HCT116 (cell line): Measurements from ENCODE around the gene WDR4. TPM values are rescaled to one million over a fixed set of nuclear protein-coding genes. Genes with fewer than 3 reads are reported as not detected.
A peak's percentile ranks its signal among the peaks of the same experiment; 100 is the strongest.

Experiments used
- ATAC-seq: fragments of 200-7000 bp; cut with Tn5 transposase; 2 replicates; pipeline ENCODE4 v1.9.1; 2020; ENCODE audit warnings: mild to moderate bottlenecking, moderate library complexity
- BruUV-seq: library from RNA; stranded (reverse); fragments of 400-500 nt; replicated peaks from 2 replicates; lab custom pipeline; 2021; lab: Mats Ljungman, UMichigan
- CTCF ChIA-PET: fragments of 300-600 bp; sonication (Branson Sonifier 250); formaldehyde crosslinking; loops from one replicate; lab custom pipeline; 2021; ENCODE audit warnings: antibody characterized with exemption; lab: Charles Lee
- POLR2A ChIA-PET: fragments of 300-600, 350-600 bp; sonication (Branson Sonifier 250); formaldehyde crosslinking; loops from one replicate; lab custom pipeline; 2021; ENCODE audit warnings: antibody characterized with exemption; lab: Charles Lee
- RAD21 ChIA-PET, 2 experiments: fragments of 300-600 bp; sonication (Branson Sonifier 250); formaldehyde crosslinking; loops; one replicate each; lab custom pipeline; 2023; ENCODE audit warnings: low total read pairs in 2 of 2; ENCODE audit not compliant: uncharacterized antibody in 2 of 2, unreplicated experiment in 2 of 2, low non-redundant PET in 1 of 2; lab: Charles Lee
- DNase-seq: peaks from one replicate; pipeline ENCODE4 v3.0.0-alpha.2; 2010; ENCODE audit warnings: low read depth, low spot score
- H2AFZ ChIP-seq: fragments of 200-600 bp; shearing (Covaris generic), sonication (generic); 2 replicates; pipeline ENCODE4 v1.6.1; 2017; ENCODE audit warnings: low read depth, mixed run types, mixed read lengths, antibody characterized with exemption, low read length; ENCODE audit not compliant: poor library complexity, severe bottlenecking
- H3K27ac ChIP-seq: 2 replicates; pipeline ENCODE4 v1.5.1; 2012; ENCODE audit warnings: low read depth, low read length
- H3K27me3 ChIP-seq: fragments of 200-600 bp; sonication (generic); 2 replicates; pipeline ENCODE4 v1.6.1; 2016; ENCODE audit warnings: mixed run types, low read length, mixed read lengths; ENCODE audit not compliant: insufficient read depth
- H3K36me3 ChIP-seq, 2 experiments: fragments of 200-500 bp in 1 of 2; fragments of 200-600 bp in 1 of 2; sonication (Bioruptor generic) in 1 of 2; sonication (generic) in 1 of 2; 2 replicates each; pipeline versions ENCODE4 v1.5.1 to v1.6.1; 2014 to 2016; ENCODE audit warnings: low read length in 2 of 2, inconsistent platforms in 1 of 2, mixed read lengths in 1 of 2, mixed run types in 1 of 2; ENCODE audit not compliant: insufficient read depth in 2 of 2, control insufficient read depth in 1 of 2
- H3K4me1 ChIP-seq, 2 experiments: fragments of 200-600 bp in 1 of 2; sonication (generic) in 1 of 2; 2 replicates each; pipeline versions ENCODE4 v1.5.1 to v1.6.1; 2012 to 2017; ENCODE audit warnings: low read length in 2 of 2, inconsistent platforms in 1 of 2, mild to moderate bottlenecking in 1 of 2, mixed read lengths in 1 of 2, mixed run types in 1 of 2, moderate library complexity in 1 of 2; ENCODE audit not compliant: insufficient read depth in 2 of 2, control insufficient read depth in 1 of 2
- H3K4me2 ChIP-seq: fragments of 200-600 bp; sonication (generic); 2 replicates; pipeline ENCODE4 v1.6.1; 2017; ENCODE audit warnings: mixed run types, low read length, mixed read lengths
- H3K4me3 ChIP-seq, 2 experiments: fragments of 200-600 bp in 1 of 2; sonication (generic) in 1 of 2; replicated peaks in 1 of 2; 2 replicates each; pipeline ENCODE4 v1.5.1; 2011 to 2016; ENCODE audit warnings: low read length in 2 of 2, control low read depth in 1 of 2, low read depth in 1 of 2, mild to moderate bottlenecking in 1 of 2, mixed read lengths in 1 of 2, mixed run types in 1 of 2
- H3K79me2 ChIP-seq: fragments of 200-600 bp; sonication (generic); 2 replicates; pipeline ENCODE4 v1.6.1; 2017; ENCODE audit warnings: mild to moderate bottlenecking, mixed run types, low read length, moderate library complexity, mixed read lengths; ENCODE audit not compliant: insufficient read depth
- H3K9ac ChIP-seq: fragments of 200-600 bp; sonication (generic); 2 replicates; pipeline ENCODE4 v1.6.1; 2016; ENCODE audit warnings: low read length, mixed read lengths
- H3K9me2 ChIP-seq: fragments of 200-600 bp; sonication (generic), shearing (Covaris generic); 2 replicates; pipeline ENCODE4 v1.6.1; 2017; ENCODE audit warnings: mixed run types, mild to moderate bottlenecking, moderate library complexity; ENCODE audit not compliant: insufficient read depth
- H3K9me3 ChIP-seq, 2 experiments: fragments of 200-500 bp in 1 of 2; fragments of 200-600 bp in 1 of 2; sonication (Bioruptor generic) in 1 of 2; sonication (generic) in 1 of 2; 2 replicates each; pipeline ENCODE4 v1.6.1; 2014 to 2017; ENCODE audit warnings: low read length in 2 of 2, mixed read lengths in 2 of 2, inconsistent platforms in 1 of 2, low read depth in 1 of 2, mild to moderate bottlenecking in 1 of 2, mixed run types in 1 of 2, moderate library complexity in 1 of 2; ENCODE audit not compliant: control insufficient read depth in 1 of 2, insufficient read depth in 1 of 2
- H4K20me1 ChIP-seq: fragments of 200-600 bp; sonication (generic), shearing (Covaris generic); 2 replicates; pipeline ENCODE4 v1.6.1; 2017; ENCODE audit warnings: mixed run types, mild to moderate bottlenecking, moderate library complexity; ENCODE audit not compliant: insufficient read depth
- ATF3 ChIP-seq: IDR thresholded peaks from 2 replicates; pipeline ENCODE4 v1.6.1; 2012
- CTCF ChIP-seq, 3 experiments: fragments of 200-600 bp in 1 of 3; sonication (generic) in 1 of 3; IDR thresholded peaks in 2 of 3; conservative IDR thresholded peaks in 1 of 3; 2 replicates each; pipeline ENCODE4 v1.5.1; 2012 to 2017; ENCODE audit warnings: low read depth in 2 of 3, low read length in 2 of 3, antibody characterized with exemption in 1 of 3, borderline replicate concordance in 1 of 3, control low read depth in 1 of 3, mild to moderate bottlenecking in 1 of 3, mixed read lengths in 1 of 3, mixed run types in 1 of 3, moderate library complexity in 1 of 3; ENCODE audit not compliant: insufficient read depth in 1 of 3
- ELF1 ChIP-seq: IDR thresholded peaks from 2 replicates; pipeline ENCODE4 v1.6.1; 2012; ENCODE audit warnings: low read depth, borderline replicate concordance
- JUND ChIP-seq: IDR thresholded peaks from 2 replicates; pipeline ENCODE4 v1.6.1; 2012
- MAX ChIP-seq: IDR thresholded peaks from 2 replicates; pipeline ENCODE4 v1.6.1; 2012
- POLR2A ChIP-seq: IDR thresholded peaks from 2 replicates; pipeline ENCODE4 v1.7.0; 2011; ENCODE audit warnings: borderline replicate concordance; ENCODE audit not compliant: insufficient read depth, insufficient read length; ENCODE audit errors: extremely low read depth
- POLR2AphosphoS5 ChIP-seq: IDR thresholded peaks from 2 replicates; pipeline ENCODE4 v1.6.1; 2011; ENCODE audit warnings: mild to moderate bottlenecking, low read depth, low read length, moderate library complexity
- RAD21 ChIP-seq: IDR thresholded peaks from 2 replicates; pipeline ENCODE4 v1.6.1; 2012; ENCODE audit warnings: low read depth, mild to moderate bottlenecking
- YY1 ChIP-seq: IDR thresholded peaks from 2 replicates; pipeline ENCODE4 v1.6.1; 2011; ENCODE audit warnings: low read length, low read depth, moderate library complexity, mild to moderate bottlenecking; ENCODE audit not compliant: insufficient replicate concordance; ENCODE audit errors: extremely low read depth
- ZFX ChIP-seq: fragments of 450-650 bp; IDR thresholded peaks from 2 replicates; pipeline ENCODE4 v1.6.1; 2017
- intact Hi-C: fragments of 100-400 bp; cut with micrococcal nuclease; formaldehyde crosslinking; loops from 2 replicates; pipeline ENCODE4 v1.10.0; 2022
- total RNA-seq: library from RNA; stranded (reverse); gene quantifications from one replicate; pipeline ENCODE4 v1.2.1, GENCODE V29; 2021; ENCODE audit not compliant: unreplicated experiment

Gene WDR4
- total RNA-seq, 1 experiment from 2014 or later: 34.8 TPM

GRCh38 chr21:42799948-42800347, 79.4 kb downstream of the WDR4 start:
- Histone ChIP-seq H3K9me2 (no peaks in the 10 kb centered on the region), H3K4me1 (peaks cover 2 to 10% of the 10 kb centered on the region in 2 experiments; a peak in 3 of 4 replicates), H3K4me2 (peak overlapping the region; percentile 14), H3K9ac (no peak overlapping the region), H3K36me3 (no peaks in the 10 kb centered on the region), H4K20me1 (no peaks in the 10 kb centered on the region), H3K9me3 (no peaks in the 10 kb centered on the region), H3K27me3 (no peaks in the 10 kb centered on the region), H3K4me3 (no peak overlapping the region), H3K79me2 (no peaks in the 10 kb centered on the region), H2AFZ (no peak overlapping the region), H3K27ac (no peak overlapping the region)
- intact Hi-C loops: no loop called here
- TF ChIP-seq ATF3 (no peak), JUND (no peak), ZFX (no peak), POLR2A (no peak), YY1 (no peak), CTCF (IDR thresholded peaks at IDR 0.05 in 2 of 3, conservative IDR thresholded peaks at IDR 0.05 in 1 of 3; ENCODE audit: borderline replicate concordance in 1 of 3, insufficient read depth in 1 of 3, low read depth in 2 of 3, low read length in 2 of 3) (no peak), MAX (no peak), ELF1 (no peak), POLR2AphosphoS5 (no peak), RAD21 (no peak)
- ChIA-PET CTCF (no interaction called here), POLR2A (no interaction called here), RAD21 (no interaction called here)
- DNase-seq (no peak), ATAC-seq (no peak)
- BruUV-seq: no TSS peak
